ENCODE measurements around the gene NF1. TPM values are rescaled to one million over a fixed set of nuclear protein-coding genes. Genes with fewer than 3 reads are reported as not detected.

NF1 gene
- total RNA-seq, 4 donors from 2014 or later = 40.9 to 158 (median 113) TPM

DNA sequence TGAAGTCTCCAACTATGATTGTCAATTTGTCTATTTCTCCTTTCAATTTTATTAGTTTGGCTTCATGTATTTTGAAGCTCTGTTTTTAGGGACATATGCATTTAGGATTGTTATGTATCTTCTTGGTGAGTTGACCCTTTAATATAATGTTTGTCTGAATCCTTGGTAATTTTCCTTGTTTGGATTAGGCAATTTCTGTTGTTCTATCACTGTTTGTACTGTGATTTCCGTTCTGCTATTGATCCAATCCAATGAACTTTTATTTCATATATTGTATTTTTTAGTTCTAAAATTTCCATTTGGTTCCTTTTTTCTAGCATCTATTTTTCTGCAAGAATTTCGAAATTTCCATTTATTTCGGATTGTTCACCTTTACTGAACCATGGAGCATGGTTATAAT is 327.7 kb downstream of the NF1 start:
- no peak for TF ChIP-seq CTCF (IDR thresholded peaks at IDR 0.05)
- TF ChIP-seq POLR2A (IDR thresholded peaks at IDR 0.05) = no peak
- Histone ChIP-seq H3K4me1 (peaks cover 0 to 5% of the 10 kb centered on the region in 2 donors), H3K27me3 (no peaks in the 10 kb centered on the region), H3K27ac (no peak overlapping the region), H3K36me3 (no peaks in the 10 kb centered on the region), H3K9me3 (no peaks in the 10 kb centered on the region), H3K4me3 (no peak overlapping the region)
- no peak for DNase-seq
- intact Hi-C loops (cut with DNase I; ENCODE audit: low total_unique reads) = no loop called here

GRCh38 chr17:31424944-31425281 is 330.1 kb downstream of the NF1 start:
- Histone ChIP-seq H3K27ac (no peak overlapping the region), H3K9me3 (no peaks in the 10 kb centered on the region), H3K4me3 (no peak overlapping the region), H3K36me3 (no peaks in the 10 kb centered on the region), H3K27me3 (no peaks in the 10 kb centered on the region), H3K4me1 (peaks cover 0 to 5% of the 10 kb centered on the region in 2 donors)
- no peak for DNase-seq
- intact Hi-C loops (cut with DNase I; ENCODE audit: low total_unique reads) = no loop called here
- TF ChIP-seq POLR2A (IDR thresholded peaks at IDR 0.05) = no peak
- TF ChIP-seq CTCF (IDR thresholded peaks at IDR 0.05) = no peak

DNA sequence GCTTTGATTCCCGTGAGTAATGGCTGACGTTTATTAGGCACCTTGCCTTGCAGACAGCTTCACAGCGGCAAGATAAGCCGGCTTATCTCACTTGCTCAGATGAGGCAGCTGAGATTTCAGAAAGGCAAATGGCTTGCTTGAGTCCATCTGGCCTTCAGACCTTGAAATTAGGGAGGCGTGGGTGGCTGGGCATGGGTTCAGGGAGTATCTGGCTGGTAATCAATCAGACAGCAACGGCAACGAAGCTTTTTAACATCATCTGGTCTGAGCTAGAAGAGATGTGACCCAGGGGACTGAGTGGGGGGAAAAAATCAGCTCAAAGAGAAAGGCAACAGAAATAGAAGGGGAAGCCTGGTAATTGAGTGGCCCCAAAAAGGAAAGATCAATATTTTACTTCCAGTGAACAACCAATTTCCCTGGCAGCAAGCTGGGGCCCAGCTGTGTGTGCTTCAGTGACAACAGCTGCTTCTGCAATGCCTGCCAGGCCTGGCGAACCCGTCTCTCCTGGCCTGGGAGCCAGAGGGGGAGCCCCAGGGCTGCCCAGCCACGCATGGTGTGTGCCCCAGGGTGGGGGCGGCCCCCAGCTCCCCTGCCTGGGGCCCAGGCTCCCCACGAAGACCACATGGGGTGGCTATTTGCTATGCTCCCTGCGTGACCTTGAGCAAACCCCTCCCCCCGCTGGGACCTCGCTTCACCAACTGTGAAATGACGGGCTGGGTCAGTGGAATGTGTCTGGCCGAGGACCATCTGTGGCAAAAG is 330.7 kb downstream of the NF1 start:
- Histone ChIP-seq H3K36me3 (no peaks in the 10 kb centered on the region), H3K4me3 (no peak overlapping the region), H3K27me3 (no peaks in the 10 kb centered on the region), H3K4me1 (peaks cover 0 to 5% of the 10 kb centered on the region in 2 donors), H3K27ac (no peak overlapping the region), H3K9me3 (no peaks in the 10 kb centered on the region)
- DNase-seq = no peak
- intact Hi-C loops (cut with DNase I; ENCODE audit: low total_unique reads) = no loop called here
- TF ChIP-seq POLR2A (IDR thresholded peaks at IDR 0.05) (no peak), CTCF (IDR thresholded peaks at IDR 0.05) (no peak)

Small RNAs within 50 kb of the gene (microRNA-seq; reads per million reads assigned to microRNA genes)
- not detected for gene MIR4733 (ENCODE audit: borderline microRNAs expressed, borderline replicate concordance)

Small RNAs within 50 kb of the gene (small RNA-seq; reads per million reads assigned to genes)
- gene MIR4733 = not detected

Other genes with a start within 250 kb of the NF1 start
- gene TEFM, start 188.7 kb upstream of the NF1 start, total RNA-seq = 10 to 100 TPM in 3 of 4 donors, 1 to 10 TPM in 1; 7.4 to 47.4 (median 28.6) TPM
- 10 to 100 TPM in 3 of 4 donors, not detected in 1; 10.3 to 17.6 (median 10.9) TPM for gene ADAP2, start 173.0 kb upstream of the NF1 start, total RNA-seq
- 10 to 100 TPM; 13.4 to 20.7 (median 16.8) TPM for gene RNF135, start 123.9 kb upstream of the NF1 start, total RNA-seq
- gene OMG, start 202.3 kb downstream of the NF1 start, total RNA-seq = 1 to 10 TPM in 1 of 4 donors, under 1 TPM in 1, not detected in 2; 0.51 to 1.0 TPM
- 1 to 10 TPM in 3 of 4 donors, under 1 TPM in 1; 0.76 to 9.1 (median 2.9) TPM for gene EVI2B, start 219.1 kb downstream of the NF1 start, total RNA-seq
- 10 to 100 TPM in 2 of 4 donors, 1 to 10 TPM in 2; 2.0 to 17.9 (median 7.2) TPM for gene EVI2A, start 226.6 kb downstream of the NF1 start, total RNA-seq